Retinal pigment epithelial cell (primary cell): Measurements from ENCODE around the gene TSPAN8.

Experiments used
- DNase-seq: peaks from one replicate; pipeline ENCODE4 v3.0.0-alpha.2; 2010; ENCODE audit warnings: low read depth
- H3K4me3 ChIP-seq: 2 replicates; pipeline ENCODE4 v1.5.1; 2011; ENCODE audit warnings: mild to moderate bottlenecking, low read length, control low read depth, moderate library complexity
- CTCF ChIP-seq: conservative IDR thresholded peaks from 2 replicates; pipeline ENCODE4 v1.5.1; 2011; ENCODE audit warnings: low read depth, low read length, control low read depth, inconsistent platforms

Gene TSPAN8

GRCh38 chr12:71109834-71110233 is 48.0 kb downstream of the TSPAN8 start:
- DNase-seq, result no peak
- no peak for TF ChIP-seq CTCF

GRCh38 chr12:71108355-71108754 is 49.4 kb downstream of the TSPAN8 start:
- TF ChIP-seq CTCF, result no peak
- DNase-seq, result no peak
- H3K4me3 ChIP-seq, result no peak overlapping the region

More at GRCh38 chr12:71109834-71110233, 48.0 kb downstream of the TSPAN8 start:
- no peak overlapping the region for H3K4me3 ChIP-seq

GRCh38 chr12:71107936-71108335 is 49.9 kb downstream of the TSPAN8 start:
- H3K4me3 ChIP-seq, result no peak overlapping the region
- no peak for TF ChIP-seq CTCF
- DNase-seq, result no peak

- no peak for TF ChIP-seq CTCF
- no peak overlapping the region for H3K4me3 ChIP-seq
These were observed 51.8 kb downstream of the TSPAN8 start for GRCh38 chr12:71105956-71106355.

GRCh38 chr12:71092290-71092689 is 65.5 kb downstream of the TSPAN8 start:
- H3K4me3 ChIP-seq, result no peak overlapping the region
- no peak for TF ChIP-seq CTCF
- DNase-seq, result no peak

More at GRCh38 chr12:71105956-71106355, 51.8 kb downstream of the TSPAN8 start:
- DNase-seq, result no peak

GRCh38 chr12:71090971-71091370 is 66.8 kb downstream of the TSPAN8 start:
- TF ChIP-seq CTCF, result no peak
- H3K4me3 ChIP-seq, result no peak overlapping the region
- no peak for DNase-seq

GRCh38 chr12:71085575-71085974 is 72.2 kb downstream of the TSPAN8 start:
- no peak for DNase-seq
- no peak overlapping the region for H3K4me3 ChIP-seq
- no peak for TF ChIP-seq CTCF
